ENCODE measurements around the gene OSBPL3.

OSBPL3 gene

GRCh38 chr7:24949884-24950283, 30.1 kb downstream of the OSBPL3 start:
- DNase-seq: no peak

GRCh38 chr7:24948739-24949138, 31.2 kb downstream of the OSBPL3 start:
- DNase-seq: peak; percentile 32

DNA sequence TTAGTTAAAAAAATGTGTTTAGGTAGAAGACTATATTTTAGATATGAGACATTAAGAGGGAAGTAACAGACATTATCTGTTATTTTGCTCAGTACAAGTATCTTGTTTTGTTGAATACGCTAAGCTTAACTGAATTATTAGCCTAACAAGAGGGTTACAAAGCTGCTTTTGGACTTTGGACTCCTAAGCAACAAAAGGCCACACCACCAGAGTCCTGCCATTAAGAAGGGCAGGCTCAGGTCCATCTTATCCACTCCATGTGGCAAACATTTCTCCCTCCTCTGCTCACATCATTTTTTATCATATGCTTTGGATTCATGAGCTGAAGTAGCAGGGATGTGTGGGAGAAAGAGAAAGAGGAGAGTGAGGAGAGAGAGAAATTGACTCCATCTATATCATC, 33.5 kb downstream of the OSBPL3 start:
- DNase-seq: no peak

GRCh38 chr7:24945899-24946298, 34.1 kb downstream of the OSBPL3 start:
- no peak for DNase-seq

- DNase-seq: no peak
These were observed 36.7 kb downstream of the OSBPL3 start for GRCh38 chr7:24943096-24943948.

GRCh38 chr7:24942226-24942625, 37.8 kb downstream of the OSBPL3 start:
- no peak for DNase-seq

GRCh38 chr7:24939416-24939815, 40.6 kb downstream of the OSBPL3 start:
- DNase-seq: no peak

DNA sequence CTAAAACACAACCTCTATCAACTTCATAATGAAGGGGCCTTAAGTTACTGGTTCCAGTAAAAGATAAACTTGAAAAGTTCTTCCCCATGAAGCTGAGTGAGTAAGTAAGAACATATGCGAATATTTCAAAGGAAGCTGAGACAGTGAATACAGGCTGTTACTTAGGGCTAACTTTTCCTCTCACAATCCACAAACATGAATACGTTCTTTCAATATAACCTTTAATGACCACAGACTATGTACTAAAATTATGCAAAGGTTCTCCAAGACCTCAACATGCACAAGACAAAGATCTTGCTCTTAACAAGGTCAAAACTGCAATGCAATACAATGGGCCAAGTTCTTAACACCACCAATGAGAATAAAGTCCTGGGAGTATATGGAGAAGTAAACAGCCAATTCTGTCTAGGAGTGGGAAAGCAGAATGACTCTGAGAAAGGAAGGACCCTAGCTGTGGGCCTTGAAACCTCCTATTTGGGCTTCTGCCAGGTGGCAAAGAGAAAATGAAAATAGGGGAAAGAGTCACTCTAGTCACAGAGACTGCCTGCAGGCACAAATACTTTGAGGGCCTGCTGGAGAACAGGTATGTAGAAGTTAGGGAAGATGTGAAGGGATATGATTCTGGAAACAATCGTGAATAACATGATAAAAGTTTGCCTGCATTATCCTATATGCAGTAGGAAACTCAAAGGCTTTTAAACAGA, 43.7 kb downstream of the OSBPL3 start:
- no peak for DNase-seq

GRCh38 chr7:24933298-24933697, 46.7 kb downstream of the OSBPL3 start:
- DNase-seq: no peak

DNA sequence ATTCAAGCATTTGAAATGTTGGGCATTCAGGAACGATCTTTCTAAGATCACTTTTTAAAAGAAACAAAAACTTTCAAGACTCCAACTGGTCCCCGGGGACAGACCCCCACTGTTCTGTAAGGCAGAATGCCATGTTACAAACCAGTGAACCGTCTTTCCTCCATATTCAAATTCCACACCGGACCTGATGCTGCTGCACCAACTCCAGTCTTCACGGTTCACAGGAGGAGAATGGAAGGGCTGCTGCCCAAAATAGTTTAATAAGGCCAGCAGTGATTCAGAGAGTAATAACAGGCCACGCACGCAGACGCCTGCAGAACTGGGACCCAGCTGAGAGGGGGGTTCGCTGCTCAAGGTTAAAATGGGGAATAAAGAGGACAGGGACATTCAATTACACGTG, 47.2 kb downstream of the OSBPL3 start:
- no peak for DNase-seq

GRCh38 chr7:24932389-24932788, 47.6 kb downstream of the OSBPL3 start:
- no peak for DNase-seq

DNA sequence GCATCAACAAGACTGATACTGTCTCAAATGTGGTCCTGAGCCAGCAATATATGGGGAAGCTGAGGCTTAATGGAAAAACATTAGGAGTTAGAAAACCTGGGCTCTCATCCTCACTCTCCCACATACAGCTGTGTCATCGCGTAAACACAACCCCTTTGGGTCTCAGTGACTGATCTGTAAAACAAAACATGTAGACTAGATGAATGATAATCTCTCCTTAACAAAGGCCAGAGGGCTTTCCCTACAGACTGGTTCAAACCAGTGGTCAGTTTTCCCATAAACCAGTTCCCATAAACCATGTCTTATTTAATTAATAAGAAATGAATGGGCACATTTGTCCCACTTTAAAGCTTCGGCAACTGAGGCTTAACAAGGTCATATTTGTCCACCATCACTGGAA, 48.1 kb downstream of the OSBPL3 start:
- no peak for DNase-seq

GRCh38 chr7:24930856-24931255, 49.1 kb downstream of the OSBPL3 start:
- DNase-seq: no peak

- no peak for DNase-seq
These were observed 53.1 kb downstream of the OSBPL3 start for GRCh38 chr7:24926623-24927524.

GRCh38 chr7:24924375-24924774, 55.6 kb downstream of the OSBPL3 start:
- DNase-seq: peak; percentile 68

- no peak for DNase-seq
These were observed 56.7 kb downstream of the OSBPL3 start for GRCh38 chr7:24923172-24923865.

DNA sequence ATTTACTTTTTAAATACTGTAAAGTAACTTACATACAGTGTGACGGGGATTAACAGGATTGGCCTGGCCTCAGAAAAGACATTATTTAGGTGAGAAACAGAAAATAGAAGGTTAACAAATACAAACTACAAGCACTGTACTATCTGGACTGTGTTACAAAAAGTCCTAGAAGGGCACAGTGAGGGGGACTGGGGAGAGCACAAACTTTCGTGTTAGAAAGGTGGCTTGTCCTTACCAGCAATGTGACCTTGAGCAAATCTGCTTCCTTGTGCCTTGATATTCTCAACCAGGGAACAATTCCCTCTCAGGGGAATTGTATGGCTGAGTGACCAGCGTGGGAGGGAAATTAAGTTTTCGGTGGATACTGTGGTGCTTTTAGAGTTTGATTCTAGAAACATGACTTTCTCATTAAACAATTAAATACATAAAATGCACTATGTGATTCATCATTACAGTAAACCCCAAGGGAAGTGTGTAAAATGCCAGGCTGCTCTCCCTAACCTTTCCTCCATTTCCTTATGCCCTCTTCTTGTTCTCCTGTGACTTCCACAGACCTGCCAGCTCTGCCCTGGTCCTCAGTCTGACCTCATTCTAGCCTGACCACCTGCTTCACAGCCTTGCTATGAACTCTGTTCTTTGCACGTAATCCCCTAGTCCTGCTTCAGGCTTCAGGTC, 57.7 kb downstream of the OSBPL3 start:
- DNase-seq: no peak

DNA sequence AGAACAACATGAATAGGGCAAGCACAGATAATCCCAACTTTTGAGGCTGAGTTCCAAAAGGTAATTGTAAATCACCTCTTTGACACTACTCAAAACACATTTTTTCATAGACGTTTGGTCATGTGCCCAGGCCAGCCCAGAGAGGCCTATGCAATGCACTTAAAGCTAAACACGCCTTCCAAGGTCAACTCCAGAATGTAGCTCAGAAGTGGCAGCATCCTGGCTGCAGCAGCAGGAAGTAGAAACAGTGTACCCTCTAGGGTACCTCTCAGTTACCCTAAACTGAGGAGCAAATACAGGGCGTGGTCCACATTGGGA, 58.7 kb downstream of the OSBPL3 start:
- no peak for DNase-seq

DNA sequence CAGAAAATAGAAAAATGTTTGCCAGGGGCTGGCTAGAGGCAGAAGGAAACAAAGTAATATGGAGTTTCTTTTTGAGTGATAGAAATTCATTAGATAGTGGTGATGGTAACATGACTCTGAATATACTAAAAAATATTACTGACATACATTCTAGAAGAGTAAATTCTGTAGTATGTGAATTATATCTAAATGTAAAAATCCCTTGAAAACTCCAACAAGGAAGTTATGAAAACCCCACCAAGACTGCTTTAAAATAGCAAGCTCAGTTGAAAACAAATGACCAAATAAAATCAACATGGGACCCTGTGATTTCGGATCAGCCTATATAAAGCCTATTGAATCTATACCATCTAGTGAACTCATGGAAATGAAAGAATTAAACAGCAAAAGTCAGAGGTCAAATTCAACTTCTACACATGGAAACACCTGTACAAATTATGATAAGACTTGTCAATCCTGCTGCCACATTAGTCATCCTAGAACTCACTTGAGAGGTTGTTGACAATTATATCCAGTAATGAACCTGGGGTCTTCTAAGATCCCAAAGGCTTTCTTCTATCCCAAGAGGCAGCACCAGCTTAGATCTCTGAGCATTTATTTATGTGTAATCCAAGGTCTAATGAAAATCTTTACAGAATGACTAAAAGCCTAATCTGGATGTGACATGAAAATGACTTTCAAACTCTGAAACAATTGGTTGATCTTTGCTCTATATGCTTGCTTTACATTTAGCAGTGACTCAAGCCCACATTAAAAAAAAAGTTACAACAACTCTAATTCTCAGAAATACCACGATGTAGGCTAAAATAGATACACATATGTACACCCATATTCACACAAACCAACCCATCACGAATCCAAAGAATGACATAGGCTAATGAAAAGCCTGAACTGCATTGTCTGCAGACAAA, 59.3 kb downstream of the OSBPL3 start:
- peak; percentile 63 for DNase-seq

DNA sequence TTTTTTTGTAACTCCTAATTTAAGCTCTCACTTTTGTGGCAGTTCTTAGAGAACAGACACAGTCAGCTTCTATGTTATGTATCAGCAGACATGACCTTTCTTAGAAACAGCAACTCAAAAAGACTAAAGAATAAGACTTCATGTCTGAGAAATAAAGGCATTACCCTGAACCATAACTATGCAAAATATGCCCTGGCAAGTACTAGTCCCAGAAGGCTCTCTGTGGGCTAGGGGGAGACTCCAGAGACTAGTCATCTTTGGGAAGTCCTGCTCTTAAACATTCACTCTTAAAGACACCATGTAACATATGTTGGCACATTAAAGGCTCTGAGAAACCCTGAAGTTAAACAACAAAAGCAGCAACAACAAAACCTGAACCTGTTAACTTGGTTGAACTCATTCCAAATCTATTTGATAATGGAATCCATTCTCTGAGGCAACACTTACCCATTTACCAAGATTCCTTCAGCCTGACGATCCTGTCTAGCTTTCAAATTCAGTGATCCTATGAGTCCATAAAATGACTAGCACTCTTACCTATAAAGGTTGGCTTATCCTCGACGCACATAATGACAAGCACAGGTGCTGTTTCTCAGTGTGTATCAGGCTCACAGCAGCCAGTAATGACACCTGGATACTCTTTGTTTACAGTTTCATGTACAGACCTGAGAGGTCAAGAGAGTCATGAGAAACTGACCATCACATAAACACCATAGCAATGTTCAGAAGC, 62.3 kb downstream of the OSBPL3 start:
- no peak for DNase-seq

Data from activated CD4-positive, alpha-beta T cell treated with anti-CD3 and anti-CD28 coated beads, Interleukin-2, amount 50 U/mL, for 16 hours (primary cell).